HG02759 (cell line): Measurements from ENCODE around the gene LRRK1.

Experiments used
- ATAC-seq: cut with Tn5 transposase; IDR thresholded peaks from one replicate; pipeline ENCODE4 v1.9.1; 2021; ENCODE audit warnings: mild to moderate bottlenecking, moderate library complexity; ENCODE audit not compliant: unreplicated experiment

Gene LRRK1

DNA sequence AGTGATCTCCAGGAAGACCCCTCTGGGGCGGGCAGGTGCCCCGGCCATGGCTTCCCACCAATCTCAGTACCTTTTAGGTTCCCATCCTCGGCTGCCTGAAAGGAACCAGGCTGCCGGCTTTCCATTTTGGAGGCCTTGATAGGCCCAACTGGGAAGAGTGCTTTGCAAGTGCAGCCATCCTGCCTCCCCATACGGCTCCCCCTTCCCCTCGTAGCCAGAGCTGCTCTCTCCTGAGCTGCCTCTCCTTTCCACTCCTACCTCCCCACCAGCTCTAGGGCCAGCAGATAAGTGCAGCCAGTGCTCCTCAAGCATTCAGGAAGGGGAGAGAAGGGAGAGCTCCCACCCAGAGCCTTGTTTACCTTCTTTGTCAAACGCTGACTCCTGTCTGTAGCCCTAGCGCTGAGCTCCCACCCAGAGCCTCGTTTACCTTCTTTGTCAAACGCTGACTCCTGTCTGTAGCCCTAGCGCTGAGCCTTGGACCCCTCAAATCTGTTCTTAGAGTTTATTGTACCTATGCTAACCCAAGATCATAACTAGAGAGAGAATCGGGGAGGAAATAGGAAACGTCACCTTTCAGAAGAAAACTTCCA, 133.0 kb downstream of the LRRK1 start:
- ATAC-seq = no peak

DNA sequence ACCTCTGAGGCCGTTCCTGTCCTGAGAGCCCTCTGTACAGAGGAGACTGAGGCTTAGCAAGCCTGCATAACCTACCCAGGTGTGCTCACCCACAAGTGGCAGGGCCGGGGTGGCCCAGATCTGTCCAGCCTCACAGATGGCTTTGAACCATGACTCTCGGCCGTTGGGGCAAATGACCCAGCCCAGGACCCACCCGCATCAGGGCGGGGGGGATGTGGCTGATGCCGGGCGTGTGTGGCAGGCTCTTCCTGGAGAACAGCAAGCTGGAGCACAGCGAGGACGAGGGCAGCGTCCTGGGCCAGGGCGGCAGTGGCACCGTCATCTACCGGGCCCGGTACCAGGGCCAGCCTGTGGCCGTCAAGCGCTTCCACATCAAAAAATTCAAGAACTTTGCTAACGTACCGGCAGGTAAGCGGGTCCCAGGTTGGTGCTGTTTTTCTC, 133.5 kb downstream of the LRRK1 start:
- no peak for ATAC-seq

- ATAC-seq = no peak
These were observed 134.1 kb downstream of the LRRK1 start for GRCh38 chr15:101053261-101053660.

DNA sequence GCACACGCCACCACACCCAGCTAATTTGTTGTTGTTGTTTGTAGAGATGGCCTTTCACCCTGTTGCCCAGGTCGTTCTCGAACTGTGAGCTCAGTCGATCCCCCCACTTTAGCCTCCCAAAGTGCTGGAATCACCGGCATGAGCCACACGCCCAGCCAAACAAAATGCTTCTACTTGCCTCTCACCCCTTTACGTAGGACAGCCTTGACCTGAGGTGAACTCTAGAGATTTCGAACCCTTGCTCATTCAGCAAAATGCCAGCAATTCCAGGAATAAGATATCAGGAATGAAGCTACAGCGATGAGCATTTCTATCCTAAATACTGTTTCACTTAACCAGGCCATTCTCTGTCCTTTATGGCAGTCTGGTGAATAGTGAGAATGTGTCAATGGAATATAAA, 135.0 kb downstream of the LRRK1 start:
- ATAC-seq = no peak

GRCh38 chr15:101054991-101055390, 135.8 kb downstream of the LRRK1 start:
- no peak for ATAC-seq

DNA sequence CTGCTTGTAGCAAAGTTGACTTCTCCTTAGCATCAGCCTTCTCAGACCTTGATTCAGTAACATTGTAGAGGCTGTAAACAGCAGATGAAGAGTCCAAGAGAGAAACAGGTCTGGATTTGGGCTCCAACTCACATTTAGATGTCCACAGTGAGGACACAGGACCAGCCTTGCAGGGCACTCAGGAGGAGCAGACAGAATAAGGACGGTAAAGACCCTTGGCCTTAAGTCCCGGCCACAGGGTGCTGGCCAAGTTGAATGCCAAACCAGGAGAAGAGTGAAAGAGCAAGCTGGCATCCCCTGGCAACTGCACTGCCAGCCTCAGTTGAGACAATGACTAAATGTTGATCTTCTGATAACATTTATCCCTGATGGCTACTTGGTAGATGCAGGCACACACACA, 136.3 kb downstream of the LRRK1 start:
- no peak for ATAC-seq

- ATAC-seq = no peak
These were observed 137.5 kb downstream of the LRRK1 start for GRCh38 chr15:101056366-101057334.

DNA sequence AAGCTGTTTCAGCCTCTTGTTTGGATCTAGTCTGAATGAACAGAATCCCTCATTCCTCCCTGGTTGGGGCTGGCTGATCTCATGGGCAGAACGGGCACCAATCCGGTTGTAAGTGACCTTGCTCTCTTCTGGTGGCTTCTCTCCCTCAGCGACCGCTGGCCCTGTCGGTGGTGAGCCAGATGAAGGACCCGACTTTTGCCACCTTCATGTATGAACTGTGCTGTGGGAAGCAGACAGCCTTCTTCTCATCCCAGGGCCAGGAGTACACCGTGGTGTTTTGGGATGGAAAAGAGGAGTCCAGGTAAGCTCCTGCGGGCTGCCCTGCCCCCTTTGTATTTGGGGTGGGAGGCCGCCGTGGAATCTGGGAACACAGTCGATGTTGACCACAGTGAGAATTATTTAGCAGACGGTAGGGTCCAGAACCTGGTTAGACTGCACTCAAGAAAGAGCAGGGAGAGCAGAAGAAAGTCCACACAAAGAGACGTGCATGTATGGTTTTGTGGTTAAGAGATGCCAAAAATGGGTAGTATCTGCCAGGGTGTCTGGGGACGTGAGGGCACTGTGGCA, 138.8 kb downstream of the LRRK1 start:
- no peak for ATAC-seq

GRCh38 chr15:101058735-101059134, 139.6 kb downstream of the LRRK1 start:
- no peak for ATAC-seq

- no peak for ATAC-seq
These were observed 140.5 kb downstream of the LRRK1 start for GRCh38 chr15:101059381-101060341.

- no peak for ATAC-seq
These were observed 141.7 kb downstream of the LRRK1 start for GRCh38 chr15:101060576-101061551.

GRCh38 chr15:101062063-101062462, 142.9 kb downstream of the LRRK1 start:
- ATAC-seq = no peak

DNA sequence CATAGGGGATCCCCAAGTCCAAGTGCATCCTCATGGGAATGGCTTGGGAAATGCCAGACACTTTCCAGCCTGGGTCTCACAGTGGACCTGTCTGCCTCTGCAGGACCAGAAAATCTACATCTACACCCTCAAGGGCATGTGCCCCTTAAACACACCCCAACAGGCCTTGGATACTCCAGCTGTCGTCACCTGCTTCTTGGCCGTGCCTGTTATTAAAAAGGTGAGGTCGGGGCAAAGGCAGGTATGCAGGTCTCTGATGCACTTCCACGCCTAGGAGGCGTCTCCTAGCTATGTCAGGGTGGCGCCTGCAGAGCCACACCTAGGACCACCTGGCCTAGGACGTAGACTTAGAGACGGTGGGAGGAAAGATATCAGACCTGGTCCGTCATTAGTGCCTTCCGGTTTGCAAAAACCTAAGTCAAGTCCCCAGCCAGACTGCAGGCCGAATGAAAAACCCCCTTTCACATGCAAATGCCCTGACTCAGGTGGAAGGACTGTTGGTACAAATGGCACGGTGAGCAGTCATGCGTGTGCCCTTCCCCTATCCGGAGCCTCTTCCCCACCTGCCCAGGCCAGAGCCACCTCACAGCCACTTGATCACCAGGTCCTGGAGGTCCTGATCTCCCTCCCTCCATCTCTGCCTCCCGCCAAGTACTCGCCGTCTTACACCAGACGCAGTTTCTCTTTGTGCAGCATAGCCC, 143.5 kb downstream of the LRRK1 start:
- peak; percentile 47 for ATAC-seq

- ATAC-seq = no peak
These were observed 144.1 kb downstream of the LRRK1 start for GRCh38 chr15:101063212-101063611.

- ATAC-seq = no peak
These were observed 145.0 kb downstream of the LRRK1 start for GRCh38 chr15:101063891-101064794.

DNA sequence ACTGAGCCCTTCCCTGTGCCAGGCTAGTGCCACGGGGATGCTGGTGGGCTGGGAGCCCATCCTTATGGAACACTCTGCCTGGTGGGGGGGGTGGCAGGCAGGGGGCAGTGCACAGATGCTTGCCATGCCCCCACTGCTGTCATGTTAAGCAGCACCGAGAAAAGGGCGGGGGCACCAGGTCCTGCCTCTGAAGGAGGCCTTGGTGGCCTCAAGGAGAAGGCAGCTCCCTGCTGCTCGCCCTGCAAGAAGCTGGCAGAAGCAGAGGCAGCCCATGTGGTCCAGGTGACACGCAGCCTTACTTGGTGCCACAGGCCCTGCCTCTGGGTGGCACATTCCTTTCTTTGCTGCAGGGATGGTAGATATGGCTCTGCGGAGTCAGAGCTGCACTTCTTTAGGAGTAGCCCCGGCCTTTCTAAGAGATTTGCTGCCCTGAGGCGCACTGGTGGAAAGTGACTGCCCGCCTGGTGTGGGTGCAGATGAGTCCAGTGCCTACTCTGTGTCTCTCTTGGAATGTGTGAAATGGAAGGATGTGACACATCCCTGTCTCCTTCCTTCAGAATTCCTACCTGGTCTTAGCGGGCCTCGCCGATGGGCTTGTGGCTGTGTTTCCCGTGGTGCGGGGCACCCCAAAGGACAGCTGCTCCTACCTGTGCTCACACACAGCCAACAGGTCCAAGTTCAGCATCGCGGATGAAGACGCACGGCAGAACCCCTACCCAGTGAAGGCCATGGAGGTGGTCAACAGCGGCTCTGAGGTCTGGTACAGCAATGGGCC, 145.8 kb downstream of the LRRK1 start:
- ATAC-seq = no peak

GRCh38 chr15:101065570-101066221, 146.5 kb downstream of the LRRK1 start:
- no peak for ATAC-seq
